ENCODE measurements around the gene CHRNA4.

- TF ChIP-seq FOXM1 (IDR thresholded peaks at IDR 0.05; ENCODE audit: low read depth) (no peak), FOXM1 (CRISPR knock-in tag; IDR thresholded peaks at IDR 0.05; ENCODE audit: low read depth) (no peak), SP1 (CRISPR knock-in tag; IDR thresholded peaks at IDR 0.05) (no peak), RAD21 (CRISPR knock-in tag; conservative IDR thresholded peaks at IDR 0.05 in 1 of 2, IDR thresholded peaks at IDR 0.05 in 1 of 2) (no peak), CTCF (IDR thresholded peaks at IDR 0.05 in 2 of 3, conservative IDR thresholded peaks at IDR 0.05 in 1 of 3; ENCODE audit: insufficient read depth in 2 of 3, low read depth in 1 of 3, low read length in 3 of 3) (no peak), NR1H2 (CRISPR knock-in tag; IDR thresholded peaks at IDR 0.05) (no peak), POLR2A (conservative IDR thresholded peaks at IDR 0.05) (no peak), TBP (optimal IDR thresholded peaks at IDR 0.05; ENCODE audit: low read depth, low read length) (no peak), ZNF398 (CRISPR knock-in tag; IDR thresholded peaks at IDR 0.05) (no peak), NKRF (IDR thresholded peaks at IDR 0.05; ENCODE audit: borderline replicate concordance) (no peak), RFX5 (IDR thresholded peaks at IDR 0.05; ENCODE audit: low read depth, low read length) (no peak), GMEB1 (CRISPR knock-in tag; IDR thresholded peaks at IDR 0.05) (no peak), MAFK (IDR thresholded peaks at IDR 0.05; ENCODE audit: low read length) (no peak), KDM1A (IDR thresholded peaks at IDR 0.05) (no peak)
Observed at GRCh38 chr20:63397155-63397843, 36.1 kb upstream of the CHRNA4 start.

Data from K562 (cell line).